Gastrocnemius medialis (tissue), 4 donors: ENCODE measurements around the gene B4GALT1.

Source experiments
- CTCF ChIP-seq, 5 experiments: fragments of 450-650 bp in 3 of 5; fragments of 200-600 bp in 2 of 5; sonication (generic) in 2 of 5; IDR thresholded peaks in 4 of 5; conservative IDR thresholded peaks in 1 of 5; 1 replicate in 4 of 5; 2 replicates in 1 of 5; pipeline ENCODE4 v1.5.1; 2016 to 2019; ENCODE audit warnings: antibody characterized with exemption in 5 of 5, mild to moderate bottlenecking in 3 of 5, moderate library complexity in 3 of 5
- POLR2A ChIP-seq, 2 donors: fragments of 450-650 bp; IDR thresholded peaks; one replicate each; pipeline ENCODE4 v1.6.1; 2017; ENCODE audit warnings: antibody characterized with exemption in 2 of 2, mild to moderate bottlenecking in 2 of 2, moderate library complexity in 2 of 2

- TF ChIP-seq CTCF (IDR thresholded peaks at IDR 0.05 in 4 of 5, conservative IDR thresholded peaks at IDR 0.05 in 1 of 5) (no peak), POLR2A (IDR thresholded peaks at IDR 0.05) (no peak)
Measured at GRCh38 chr9:33117306-33117705, 49.8 kb downstream of the B4GALT1 start.
